Measurements from ENCODE around the gene LORICRIN. TPM values are rescaled to one million over a fixed set of nuclear protein-coding genes. Genes with fewer than 3 reads are reported as not detected.

Gene LORICRIN
- total and polyA plus RNA-seq, 9 of the 15 experiments (the other 6 are each of a cell fraction or from before 2014, with no cell fraction given) = not detected

- no peak for TF ChIP-seq KDM2B (CRISPR knock-in tag; IDR thresholded peaks at IDR 0.05)
- no peak for TF ChIP-seq BACH1 (tag; IDR thresholded peaks at IDR 0.05)
- no peak for TF ChIP-seq ZBTB8A (IDR thresholded peaks at IDR 0.05; ENCODE audit: partially characterized antibody)
- no peak for TF ChIP-seq CBX1 (IDR thresholded peaks at IDR 0.05; ENCODE audit: low read depth)
Observed at GRCh38 chr1:153231363-153231762, 28.1 kb upstream of the LORICRIN start (continued).

GRCh38 chr1:153231785-153232184 is 27.7 kb upstream of the LORICRIN start:
- 0% methylated on average over 2 of the region's 2 CpGs for WGBS (ENCODE audit: insufficient coverage, low coverage, missing lambda C conversion rate)
- TF ChIP-seq ZNF41 (CRISPR knock-in tag; conservative IDR thresholded peaks at IDR 0.05) (no peak), ZNF354B (CRISPR knock-in tag; IDR thresholded peaks at IDR 0.05) (no peak), SMARCC2 (IDR thresholded peaks at IDR 0.05; ENCODE audit: low read depth) (no peak), NR1H2 (CRISPR knock-in tag; IDR thresholded peaks at IDR 0.05) (no peak), PREB (CRISPR knock-in tag; IDR thresholded peaks at IDR 0.05) (no peak)

More at GRCh38 chr1:153231785-153232184, 27.7 kb upstream of the LORICRIN start:
- ATAC-seq (no peak), DNase-seq (ENCODE audit: extremely low read depth in 1 of 4, low spot score in 3 of 4) (no peak), FAIRE-seq (no peak)
- Histone ChIP-seq H3K79me2 (ENCODE audit: control insufficient read depth, insufficient read depth, low read length) (no peaks in the 10 kb centered on the region), H3K27me3 (ENCODE audit: control insufficient read depth in 2 of 2, insufficient read depth in 2 of 2, low read length in 2 of 2) (no peaks in the 10 kb centered on the region; a peak in 1 of 5 replicates), H3K9ac (ENCODE audit: insufficient read depth in 1 of 2, low read depth in 2 of 2, low read length in 2 of 2) (no peak overlapping the region), H3K4me2 (ENCODE audit: insufficient read depth, low read length) (no peak overlapping the region), H3K9me1 (ENCODE audit: control insufficient read depth, insufficient read depth, low read length) (no peaks in the 10 kb centered on the region), H3K36me3 (ENCODE audit: control insufficient read depth, insufficient read depth, low read length) (no peaks in the 10 kb centered on the region), H3K4me3 (no peak overlapping the region), H3K4me1 (replicated peaks in 1 of 2; ENCODE audit: control insufficient read depth in 2 of 2, insufficient read depth in 2 of 2, low read length in 2 of 2) (no peaks in the 10 kb centered on the region), H4K20me1 (replicated peaks; ENCODE audit: control insufficient read depth, insufficient read depth, low read length) (no peaks in the 10 kb centered on the region), H3K27ac (ENCODE audit: extremely low read depth, low read depth, low read length) (no peak overlapping the region), H2AFZ (ENCODE audit: low read depth, low read length) (no peak overlapping the region), H3K9me3 (replicated peaks; ENCODE audit: control insufficient read depth, insufficient read depth, low read depth, low read length) (no peaks in the 10 kb centered on the region; the same call in 1 of the 2 replicates)
- intact Hi-C loops (cut with micrococcal nuclease) = no loop called here
- in situ Hi-C loops (cut with MboI) = no loop called here
- no TSS peak for BruUV-seq (replicated peaks)
- ChIA-PET POLR2A (interaction anchor here (0.6 kb wide), 1 partner anchor 266 kb away, joined by 3 read pairs; no protein-coding TSS in a partner anchor), CTCF (ENCODE audit: low intra/inter-chr PET ratio) (no interaction called here)
